Activated CD4-positive, alpha-beta T cell treated with anti-CD3 and anti-CD28 coated beads for 24 hours (primary cell): ENCODE data around the gene ATOH8.
"Not testable (repeated sequence)": the region's sequence is repeated elsewhere in the genome, so short reads cannot be mapped to it uniquely, and the experiment has no call there.

Experiments used
- DNase-seq, 2 donors: peaks; one replicate each; pipeline ENCODE4 v3.0.0-alpha.2; 2020; ENCODE audit warnings: low read depth in 2 of 2

ATOH8 gene

GRCh38 chr2:85826990-85827878 lies 73.4 kb downstream of the ATOH8 start:
- peak; percentile 73 to 75 for DNase-seq

DNA sequence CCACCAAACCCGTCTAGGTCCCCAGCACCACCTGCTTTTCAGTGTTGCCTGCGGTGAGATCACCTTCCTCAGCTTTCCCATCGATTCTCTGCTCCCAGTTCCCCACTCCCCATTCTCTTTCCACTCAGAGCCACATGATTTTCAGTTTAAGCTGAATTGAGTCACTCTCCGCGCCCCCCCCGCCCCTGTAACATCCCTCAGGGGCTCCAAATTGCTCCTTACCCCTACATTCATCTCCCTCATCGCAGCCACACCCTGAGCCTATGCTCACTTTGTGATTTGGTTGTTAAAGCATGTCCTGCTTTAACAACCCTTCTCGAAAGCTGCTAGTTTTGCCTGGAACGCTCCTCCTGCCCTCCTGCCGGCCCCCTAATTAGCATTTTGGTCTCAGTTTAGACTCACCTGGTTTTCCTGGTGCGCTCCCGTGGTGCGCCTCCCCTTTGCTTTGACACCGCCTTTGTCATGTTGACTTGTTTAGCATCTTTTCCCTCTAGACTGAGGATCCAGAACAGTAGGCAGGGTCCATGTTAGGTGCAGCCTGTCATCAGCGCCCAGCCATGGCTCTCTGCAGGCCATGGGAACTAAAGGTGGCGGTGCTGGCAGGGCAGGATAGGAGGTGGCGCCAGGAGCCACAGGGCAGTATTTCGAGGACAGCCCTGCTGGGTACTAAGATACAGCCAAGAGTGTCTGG lies 74.2 kb downstream of the ATOH8 start:
- DNase-seq, result no peak

DNA sequence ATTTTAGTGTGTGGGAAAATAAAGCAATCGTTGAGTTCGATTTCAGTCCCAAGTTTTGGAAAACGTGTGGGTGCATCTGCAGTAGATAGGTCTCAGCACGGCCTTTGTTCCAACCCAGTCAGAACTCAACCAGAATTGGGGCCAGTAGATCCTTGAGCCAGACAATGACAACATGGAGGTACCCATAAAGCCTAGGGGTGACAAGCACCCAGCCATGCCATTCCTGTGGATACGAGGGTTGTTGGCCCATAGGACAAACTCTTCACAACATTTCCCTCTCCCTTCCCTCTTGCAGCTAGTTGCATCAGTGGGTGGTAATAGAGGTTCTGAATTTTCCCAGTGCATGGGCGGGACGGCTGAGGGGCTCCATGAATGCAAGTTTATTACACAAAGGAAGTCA lies 74.9 kb downstream of the ATOH8 start:
- no peak for DNase-seq

DNA sequence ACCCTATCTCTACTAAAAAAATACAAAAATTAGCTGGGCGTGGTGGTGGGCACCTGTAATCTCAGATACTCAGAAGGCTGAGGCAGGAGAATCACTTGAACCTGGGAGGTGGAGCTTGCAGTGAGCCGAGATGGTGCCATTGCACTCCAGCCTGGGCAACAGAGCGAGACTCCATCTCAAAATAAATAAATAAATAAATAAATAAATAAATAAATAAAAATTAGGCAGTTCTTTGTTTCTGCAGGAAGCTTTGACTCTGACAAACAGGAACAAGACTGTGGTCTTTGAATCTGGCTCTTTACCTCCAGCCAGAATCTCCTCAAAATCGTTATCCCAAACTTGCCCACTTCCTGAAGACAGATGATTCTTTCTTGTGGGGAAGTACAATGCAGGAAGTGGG lies 75.6 kb downstream of the ATOH8 start:
- DNase-seq, result not testable (repeated sequence)

GRCh38 chr2:85830645-85831044 lies 76.9 kb downstream of the ATOH8 start:
- no peak for DNase-seq

- no peak for DNase-seq
Observed at GRCh38 chr2:85831735-85832134, 77.9 kb downstream of the ATOH8 start.

DNA sequence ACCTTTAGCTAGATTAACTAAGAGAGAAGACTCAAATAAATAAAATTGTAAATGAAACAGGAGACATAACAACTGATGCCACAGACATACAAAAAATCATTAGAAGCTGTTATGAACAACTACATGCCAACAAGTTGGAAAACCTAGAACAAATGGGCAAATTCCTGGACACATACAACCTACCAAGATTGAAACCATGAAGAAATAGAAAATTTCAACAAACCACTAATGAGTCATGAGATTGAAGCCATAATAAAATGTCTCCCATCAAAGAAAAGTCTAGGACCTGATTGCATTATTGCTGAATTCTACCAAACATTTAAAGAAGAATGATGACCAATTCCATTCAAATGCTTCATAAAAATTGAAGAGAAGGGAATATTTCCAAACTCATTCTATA lies 80.7 kb downstream of the ATOH8 start:
- no peak for DNase-seq
